HFFc6 (cell line): Measurements from ENCODE around the gene MT1X. TPM values are rescaled to one million over a fixed set of nuclear protein-coding genes. Genes with fewer than 3 reads are reported as not detected.

Experiments
- DNase-seq: peaks from one replicate; pipeline ENCODE4 v3.0.0-alpha.2; 2018
- H3K27ac Mint-ChIP-seq: 2 replicates; pipeline ENCODE4 v1.8.0; 2020; ENCODE audit warnings: mild to moderate bottlenecking, mixed read lengths
- H3K27me3 Mint-ChIP-seq: 2 replicates; pipeline ENCODE4 v1.8.0; 2021; ENCODE audit warnings: mild to moderate bottlenecking, moderate library complexity, mixed read lengths; ENCODE audit not compliant: insufficient read depth
- H3K36me3 Mint-ChIP-seq: 2 replicates; pipeline ENCODE4 v1.8.0; 2021; ENCODE audit warnings: low read depth, mixed read lengths
- H3K4me1 Mint-ChIP-seq: 2 replicates; pipeline ENCODE4 v1.8.0; 2020; ENCODE audit warnings: low read depth, mixed read lengths
- H3K4me3 Mint-ChIP-seq: 2 replicates; pipeline ENCODE4 v1.8.0; 2020; ENCODE audit warnings: mild to moderate bottlenecking, moderate library complexity, mixed read lengths
- H3K9me3 Mint-ChIP-seq: 2 replicates; pipeline ENCODE4 v1.8.0; 2020; ENCODE audit warnings: mild to moderate bottlenecking, mixed read lengths
- CTCF ChIP-seq: fragments of 200-600 bp; sonication (generic); IDR thresholded peaks from 2 replicates; pipeline ENCODE4 v1.5.0; 2021; ENCODE audit warnings: antibody characterized with exemption, mild to moderate bottlenecking
- long read RNA-seq: library from polyadenylated mRNA; unstranded; transcript quantifications from one replicate; pipeline ENCODE4 v2.0.0, GENCODE V29; 2019
- total RNA-seq, 6 experiments: library from RNA; stranded (reverse); fragmentation: NEBNext Ultra II Directional; extraction: Animal tissue kit (Norgen Biotek cat#: 25700); gene quantifications; 2 replicates in 1 of 6; 3 replicates in 5 of 6; pipeline ENCODE4 v1.2.3, GENCODE V29; 2021

MT1X gene
- total RNA-seq, result 10 to 100 TPM; 28.0 to 38.7 (median 33.3) TPM
- long read RNA-seq, transcript MT1X-201 (3 exons, 450 nt), result major isoform, 10 of 12 reads
- long read RNA-seq, partial matches to known transcripts, result 0 of 12 reads
- long read RNA-seq, other reads (novel, unspliced or antisense), result 2 of 12 reads

- peaks cover 7% of the 10 kb centered on the region for H3K36me3 Mint-ChIP-seq
- H3K4me3 Mint-ChIP-seq, result peak within 1 kb of the TSS; percentile 93
- DNase-seq, result peak; percentile 77
- H3K4me1 Mint-ChIP-seq, result peaks cover 27% of the 10 kb centered on the region
- peaks cover 6% of the 10 kb centered on the region for H3K27me3 Mint-ChIP-seq
- no peak for TF ChIP-seq CTCF
- peaks cover 12% of the 10 kb centered on the region for H3K9me3 Mint-ChIP-seq
- H3K27ac Mint-ChIP-seq, result peak within 1 kb of the TSS; percentile 87
Measured at GRCh38 chr16:56681939-56682702, at the start of gene MT1X. Gene MT1X (plus strand): TSS chr16:56682470. CDS start chr16:56682541, 71 bp downstream.

GRCh38 chr16:56632848-56633365 is 49.4 kb upstream of the MT1X start:
- no peak overlapping the region for H3K27ac Mint-ChIP-seq
- DNase-seq, result no peak
- peaks cover 26% of the 10 kb centered on the region for H3K4me1 Mint-ChIP-seq
- H3K4me3 Mint-ChIP-seq, result peak overlapping the region; percentile 84
- H3K9me3 Mint-ChIP-seq, result no peaks in the 10 kb centered on the region
- H3K36me3 Mint-ChIP-seq, result no peaks in the 10 kb centered on the region; the same call in 1 of the 2 replicates
- TF ChIP-seq CTCF, result no peak
- peaks cover 39% of the 10 kb centered on the region for H3K27me3 Mint-ChIP-seq

DNA sequence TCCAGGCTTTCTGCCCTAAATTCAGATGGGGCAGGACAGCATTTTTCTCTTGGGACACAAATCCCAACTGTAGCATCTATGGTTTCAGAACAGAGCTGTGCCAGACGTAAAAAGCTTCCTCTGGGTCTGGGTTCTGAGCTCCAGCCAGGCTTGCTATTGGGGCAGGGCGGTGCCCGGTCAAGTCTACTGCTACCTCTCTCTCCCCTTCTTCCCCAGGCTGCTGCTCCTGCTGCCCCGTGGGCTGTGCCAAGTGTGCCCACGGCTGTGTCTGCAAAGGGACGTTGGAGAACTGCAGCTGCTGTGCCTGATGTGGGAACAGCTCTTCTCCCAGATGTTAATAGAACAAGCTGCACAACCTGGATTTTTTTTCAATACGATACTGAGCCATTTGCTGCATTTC is 48.7 kb upstream of the MT1X start:
- no peak overlapping the region for H3K27ac Mint-ChIP-seq
- no peak overlapping the region for H3K4me3 Mint-ChIP-seq
- peaks cover 43% of the 10 kb centered on the region for H3K27me3 Mint-ChIP-seq
- no peaks in the 10 kb centered on the region; the same call in 1 of the 2 replicates for H3K36me3 Mint-ChIP-seq
- H3K9me3 Mint-ChIP-seq, result no peaks in the 10 kb centered on the region
- no peak for TF ChIP-seq CTCF
- no peak for DNase-seq
- H3K4me1 Mint-ChIP-seq, result peaks cover 27% of the 10 kb centered on the region

DNA sequence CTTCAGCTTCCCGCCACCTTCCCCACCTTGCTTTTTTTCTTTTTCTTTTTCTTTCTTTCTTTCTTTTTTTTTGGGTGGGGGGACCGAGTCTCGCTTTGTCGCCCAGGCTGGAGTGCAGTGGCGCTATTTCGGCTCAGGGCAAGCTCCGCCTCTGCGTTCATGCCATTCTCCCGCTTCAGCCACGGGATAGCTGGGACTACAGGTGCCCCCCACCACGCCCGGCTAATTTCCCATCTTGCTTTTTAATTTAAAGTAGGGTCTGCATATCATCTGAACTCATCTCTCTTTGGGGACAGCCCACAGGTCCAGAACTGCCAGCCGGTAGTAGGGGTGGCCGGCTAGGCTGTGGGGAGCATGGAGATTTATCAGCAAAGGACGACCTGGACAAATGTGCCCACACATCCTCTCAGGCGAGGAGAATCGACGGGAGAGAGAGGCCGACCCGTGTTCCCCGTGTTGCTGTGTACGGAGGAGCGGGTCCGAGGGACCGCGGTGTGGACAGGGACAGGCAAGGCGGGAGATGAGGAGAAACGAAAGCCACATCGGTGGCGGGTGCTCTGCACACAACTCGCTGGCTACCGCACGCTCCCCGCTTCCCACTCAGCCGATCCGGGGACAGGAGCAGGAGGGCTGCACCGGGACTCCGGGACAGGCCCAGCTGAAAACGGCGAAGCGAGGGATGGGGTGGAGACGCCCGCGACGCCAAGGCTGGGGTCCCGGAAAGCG is 47.4 kb upstream of the MT1X start:
- H3K27me3 Mint-ChIP-seq, result peaks cover 57% of the 10 kb centered on the region

More for the DNA sequence above, 47.4 kb upstream of the MT1X start:
- H3K36me3 Mint-ChIP-seq, result no peaks in the 10 kb centered on the region; the same call in 1 of the 2 replicates
- peaks cover 23% of the 10 kb centered on the region for H3K4me1 Mint-ChIP-seq
- peak overlapping the region; percentile 83 for H3K4me3 Mint-ChIP-seq
- TF ChIP-seq CTCF, result no peak
- no peak for DNase-seq
- H3K9me3 Mint-ChIP-seq, result no peaks in the 10 kb centered on the region
- no peak overlapping the region for H3K27ac Mint-ChIP-seq
